ENCODE measurements around the gene DSCAML1. TPM values are rescaled to one million over a fixed set of nuclear protein-coding genes. Genes with fewer than 3 reads are reported as not detected.

The DSCAML1 gene
- total RNA-seq, 1 experiment from 2014 or later, result not detected

GRCh38 chr11:117392001-117392690 lies 404.9 kb downstream of the DSCAML1 start:
- DNase-seq (ENCODE audit: low read depth, low spot score), result no peak
- in situ Hi-C loops (cut with HindIII; ENCODE audit: low pct_unique_long_range_greater_than_20kb, low sequenced_read_pairs), result no loop called here

- in situ Hi-C loops (cut with HindIII; ENCODE audit: low pct_unique_long_range_greater_than_20kb, low sequenced_read_pairs), result no loop called here
- DNase-seq (ENCODE audit: low read depth, low spot score), result no peak
Observed at GRCh38 chr11:117391181-117391580, 405.8 kb downstream of the DSCAML1 start.

GRCh38 chr11:117390743-117391142 lies 406.3 kb downstream of the DSCAML1 start:
- no peak for DNase-seq (ENCODE audit: low read depth, low spot score)
- in situ Hi-C loops (cut with HindIII; ENCODE audit: low pct_unique_long_range_greater_than_20kb, low sequenced_read_pairs), result no loop called here

- DNase-seq (ENCODE audit: low read depth, low spot score), result no peak
- in situ Hi-C loops (cut with HindIII; ENCODE audit: low pct_unique_long_range_greater_than_20kb, low sequenced_read_pairs), result no loop called here
Observed at GRCh38 chr11:117387992-117388755, 408.8 kb downstream of the DSCAML1 start.

GRCh38 chr11:117385906-117386305 lies 411.1 kb downstream of the DSCAML1 start:
- DNase-seq (ENCODE audit: low read depth, low spot score), result no peak
- in situ Hi-C loops (cut with HindIII; ENCODE audit: low pct_unique_long_range_greater_than_20kb, low sequenced_read_pairs), result no loop called here

- DNase-seq (ENCODE audit: low read depth, low spot score), result no peak
- in situ Hi-C loops (cut with HindIII; ENCODE audit: low pct_unique_long_range_greater_than_20kb, low sequenced_read_pairs), result no loop called here
Observed at GRCh38 chr11:117385471-117385870, 411.5 kb downstream of the DSCAML1 start.

GRCh38 chr11:117384045-117384444 lies 413.0 kb downstream of the DSCAML1 start:
- no peak for DNase-seq (ENCODE audit: low read depth, low spot score)
- in situ Hi-C loops (cut with HindIII; ENCODE audit: low pct_unique_long_range_greater_than_20kb, low sequenced_read_pairs), result no loop called here

GRCh38 chr11:117382746-117383145 lies 414.3 kb downstream of the DSCAML1 start:
- DNase-seq (ENCODE audit: low read depth, low spot score), result no peak
- in situ Hi-C loops (cut with HindIII; ENCODE audit: low pct_unique_long_range_greater_than_20kb, low sequenced_read_pairs), result no loop called here

- in situ Hi-C loops (cut with HindIII; ENCODE audit: low pct_unique_long_range_greater_than_20kb, low sequenced_read_pairs), result no loop called here
- DNase-seq (ENCODE audit: low read depth, low spot score), result no peak
Observed at GRCh38 chr11:117381481-117382387, 415.3 kb downstream of the DSCAML1 start.

- in situ Hi-C loops (cut with HindIII; ENCODE audit: low pct_unique_long_range_greater_than_20kb, low sequenced_read_pairs), result no loop called here
- DNase-seq (ENCODE audit: low read depth, low spot score), result no peak
Observed at GRCh38 chr11:117380676-117381075, 416.3 kb downstream of the DSCAML1 start.

- DNase-seq (ENCODE audit: low read depth, low spot score), result no peak
- in situ Hi-C loops (cut with HindIII; ENCODE audit: low pct_unique_long_range_greater_than_20kb, low sequenced_read_pairs), result no loop called here
Observed at GRCh38 chr11:117378976-117379865, 417.8 kb downstream of the DSCAML1 start.

Other genes starting within 250 kb of the DSCAML1 start
- gene FXYD2, start 27.5 kb upstream of the DSCAML1 start, total RNA-seq (2014; rRNA removed; shearing (Covaris generic)), result not detected in 2 replicates
- gene FXYD6, start 79.4 kb upstream of the DSCAML1 start, total RNA-seq (2014; rRNA removed; shearing (Covaris generic)), result 5.4 and 6.4 TPM in 2 replicates
- 1.1 and 1.4 TPM in 2 replicates for gene TMPRSS13, start 132.2 kb upstream of the DSCAML1 start, total RNA-seq (2014; rRNA removed; shearing (Covaris generic))
- gene IL10RA, start 189.2 kb upstream of the DSCAML1 start, total RNA-seq (2014; rRNA removed; shearing (Covaris generic)), result not detected in 2 replicates